Activated T-helper 1 cell treated with anti-CD3 and anti-CD28 coated beads, Interleukin-12 subunit alpha, Interleukin-12 subunit beta, Interleukin-2, Interleukin-4 antibody, amounts not matched to agents 30 ng/mL and 10 ng/mL and 1 ng/mL, durations not matched to agents 14 hours and 24 hours and 36 hours (primary cell): ENCODE results near the gene PTTG1IP. TPM values are rescaled to one million over a fixed set of nuclear protein-coding genes. Genes with fewer than 3 reads are reported as not detected.

Experiments used
- DNase-seq: peaks from one replicate; pipeline ENCODE4 v3.0.0; 2021; ENCODE audit warnings: low spot score
- H3K27ac Mint-ChIP-seq: one replicate; pipeline ENCODE4 v1.8.0; 2021; ENCODE audit warnings: mild to moderate bottlenecking, mixed read lengths
- H3K27me3 Mint-ChIP-seq: one replicate; pipeline ENCODE4 v1.8.0; 2022; ENCODE audit warnings: mild to moderate bottlenecking, moderate library complexity, mixed read lengths; ENCODE audit not compliant: insufficient read depth
- H3K36me3 Mint-ChIP-seq: one replicate; pipeline ENCODE4 v1.8.0; 2021; ENCODE audit warnings: low read depth, mixed read lengths
- H3K4me1 Mint-ChIP-seq: one replicate; pipeline ENCODE4 v1.8.0; 2021; ENCODE audit warnings: low read depth, mixed read lengths
- H3K4me3 Mint-ChIP-seq: one replicate; pipeline ENCODE4 v1.8.0; 2021; ENCODE audit warnings: mild to moderate bottlenecking, moderate library complexity, mixed read lengths
- H3K9me3 Mint-ChIP-seq: one replicate; pipeline ENCODE4 v1.8.0; 2021; ENCODE audit warnings: mixed read lengths
- intact Hi-C: fragments of 100-400 bp; cut with micrococcal nuclease; formaldehyde crosslinking; loops from one replicate; pipeline ENCODE4 v1.15.1; 2024
- total RNA-seq: library from RNA; stranded (reverse); gene quantifications from 2 replicates; pipeline ENCODE4 v1.2.3, GENCODE V29; 2022

PTTG1IP gene
- total RNA-seq, 1 donor from 2014 or later = 46.7 TPM

DNA sequence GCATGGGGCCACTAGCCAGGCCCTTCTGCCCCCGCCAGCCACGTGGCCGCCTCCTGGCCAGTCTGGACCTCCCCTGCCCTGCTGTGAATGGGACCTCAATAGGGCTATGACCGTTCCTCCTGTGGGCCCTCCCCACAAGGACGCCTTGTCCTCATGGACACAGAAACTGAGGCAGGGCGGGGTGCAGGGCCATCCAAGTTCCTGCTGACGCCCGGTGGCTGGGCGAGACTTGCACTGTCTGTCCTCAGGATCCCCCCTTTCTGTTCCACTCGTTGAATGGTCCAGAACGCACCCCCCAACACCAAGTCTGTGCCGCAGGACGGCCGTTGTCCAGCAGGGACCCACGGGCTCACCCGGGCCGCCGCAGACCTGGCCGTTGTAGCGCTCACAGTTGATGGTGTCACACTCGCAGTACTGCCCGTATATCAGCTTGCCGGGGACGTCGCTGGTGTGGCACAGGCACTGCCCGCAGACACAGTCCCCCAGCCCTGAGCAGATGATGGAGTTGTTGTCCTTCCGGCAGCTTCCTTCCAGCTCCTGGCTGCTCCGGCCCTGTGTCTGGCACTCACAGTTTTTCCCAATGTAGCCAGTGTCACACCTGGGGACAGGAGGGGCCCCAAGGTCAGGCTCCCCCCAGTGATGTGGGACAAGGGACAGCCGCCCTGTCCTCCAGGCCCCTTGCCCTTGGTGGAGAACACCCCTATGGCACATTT lies 16.3 kb upstream of the PTTG1IP start:
- Mint-ChIP-seq H3K4me1 (peaks cover 7% of the 10 kb centered on the region), H3K27ac (no peak overlapping the region), H3K4me3 (no peak overlapping the region), H3K27me3 (no peaks in the 10 kb centered on the region), H3K9me3 (no peaks in the 10 kb centered on the region), H3K36me3 (peaks cover 18% of the 10 kb centered on the region)
- intact Hi-C loops = no loop called here
- no peak for DNase-seq

- intact Hi-C loops = no loop called here
- Mint-ChIP-seq H3K4me1 (peaks cover 5% of the 10 kb centered on the region), H3K4me3 (no peak overlapping the region), H3K27me3 (no peaks in the 10 kb centered on the region), H3K27ac (no peak overlapping the region), H3K9me3 (no peaks in the 10 kb centered on the region), H3K36me3 (peaks cover 17% of the 10 kb centered on the region)
- DNase-seq = no peak
Measured at GRCh38 chr21:44888581-44889550, 15.4 kb upstream of the PTTG1IP start.

- Mint-ChIP-seq H3K9me3 (no peaks in the 10 kb centered on the region), H3K36me3 (peaks cover 14% of the 10 kb centered on the region), H3K27ac (no peak overlapping the region), H3K4me3 (no peak overlapping the region), H3K27me3 (no peaks in the 10 kb centered on the region), H3K4me1 (no peaks in the 10 kb centered on the region)
- intact Hi-C loops = no loop called here
- DNase-seq = no peak
Measured at GRCh38 chr21:44887807-44888580, 14.5 kb upstream of the PTTG1IP start.

DNA sequence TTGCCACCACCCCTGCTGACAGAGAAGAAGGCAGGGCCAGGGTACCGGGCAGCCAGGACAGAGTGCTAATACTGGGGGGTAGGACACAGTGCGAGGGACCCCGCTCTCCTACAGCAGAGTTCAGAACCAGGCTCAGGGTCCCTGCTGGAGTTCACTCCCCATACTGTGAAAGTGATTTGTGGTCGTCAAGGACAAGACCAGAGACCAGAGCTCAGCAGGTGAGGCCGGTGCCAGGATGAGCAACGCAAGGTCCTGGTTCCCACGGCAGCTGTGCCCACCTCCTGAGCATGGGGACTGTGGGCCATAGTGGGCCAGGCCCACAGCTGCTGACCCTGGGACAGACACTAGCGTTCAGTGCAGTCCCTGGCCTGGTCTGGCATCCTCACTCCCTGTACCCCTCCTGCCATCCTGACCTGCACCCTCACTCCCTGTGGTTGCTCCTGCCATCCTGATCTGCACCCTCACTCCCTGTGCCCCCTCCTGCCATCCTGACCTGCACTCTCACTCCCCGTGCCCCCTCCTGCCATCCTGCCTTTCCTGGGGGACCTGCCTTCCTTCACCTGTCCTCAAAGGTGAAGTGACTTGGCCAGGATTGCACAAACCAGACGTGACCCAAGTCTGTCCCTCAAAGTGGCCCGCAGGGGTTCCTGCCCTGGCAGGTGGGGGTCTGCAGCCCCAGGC lies 13.8 kb upstream of the PTTG1IP start:
- Mint-ChIP-seq H3K4me3 (no peak overlapping the region), H3K27me3 (no peaks in the 10 kb centered on the region), H3K9me3 (no peaks in the 10 kb centered on the region), H3K36me3 (peaks cover 14% of the 10 kb centered on the region), H3K4me1 (peaks cover 3% of the 10 kb centered on the region), H3K27ac (no peak overlapping the region)
- intact Hi-C loops = no loop called here
- DNase-seq = no peak

DNA sequence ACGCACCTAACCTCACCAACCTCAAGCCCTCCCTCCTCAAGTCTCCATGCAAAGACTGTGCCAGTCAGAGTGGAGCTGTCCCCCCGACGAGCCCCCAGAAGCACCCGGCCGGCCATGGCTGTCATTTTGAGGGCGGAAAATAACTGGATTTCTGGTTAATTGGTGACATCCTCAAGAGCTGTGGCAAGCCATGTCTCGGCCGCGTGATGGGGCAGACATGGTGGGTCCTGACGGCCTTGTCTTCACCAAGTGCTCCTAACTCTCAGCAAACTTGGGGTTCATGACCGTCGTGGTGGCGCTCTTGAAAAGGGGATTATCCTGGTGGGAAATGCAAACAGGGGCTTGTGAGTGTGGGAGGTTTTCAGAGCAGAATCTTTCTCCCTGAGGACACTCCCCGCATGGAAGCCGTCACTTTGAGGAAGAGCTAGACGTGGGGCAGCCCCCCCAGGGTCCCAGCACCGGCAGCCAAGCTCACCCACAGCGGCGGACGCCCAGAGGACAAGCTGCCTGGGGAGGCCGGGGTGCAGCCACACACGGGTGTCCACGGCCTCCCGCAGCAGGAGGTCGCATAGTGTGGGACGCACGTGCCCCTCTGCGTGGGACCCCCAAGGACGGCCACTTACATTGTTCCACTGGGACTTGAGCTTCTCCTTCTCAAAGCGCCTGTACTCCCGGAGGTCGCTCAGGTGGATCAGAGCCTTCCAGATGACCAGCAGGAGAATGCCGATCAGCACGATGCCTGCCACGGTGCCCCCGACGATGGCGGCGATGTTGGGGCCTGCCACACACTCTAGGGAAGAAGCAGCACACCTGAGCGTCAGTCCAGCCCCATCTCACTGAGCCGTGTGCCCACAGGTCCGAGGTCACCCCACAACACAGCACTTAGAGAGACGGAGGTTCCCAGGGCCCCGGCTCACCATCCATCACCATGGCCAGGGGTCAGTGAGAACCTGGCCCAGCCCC lies 12.9 kb upstream of the PTTG1IP start:
- Mint-ChIP-seq H3K36me3 (peaks cover 15% of the 10 kb centered on the region), H3K9me3 (no peaks in the 10 kb centered on the region), H3K27me3 (no peaks in the 10 kb centered on the region), H3K4me1 (peaks cover 12% of the 10 kb centered on the region), H3K4me3 (no peak overlapping the region), H3K27ac (no peak overlapping the region)
- intact Hi-C loops = no loop called here
- DNase-seq = no peak

DNA sequence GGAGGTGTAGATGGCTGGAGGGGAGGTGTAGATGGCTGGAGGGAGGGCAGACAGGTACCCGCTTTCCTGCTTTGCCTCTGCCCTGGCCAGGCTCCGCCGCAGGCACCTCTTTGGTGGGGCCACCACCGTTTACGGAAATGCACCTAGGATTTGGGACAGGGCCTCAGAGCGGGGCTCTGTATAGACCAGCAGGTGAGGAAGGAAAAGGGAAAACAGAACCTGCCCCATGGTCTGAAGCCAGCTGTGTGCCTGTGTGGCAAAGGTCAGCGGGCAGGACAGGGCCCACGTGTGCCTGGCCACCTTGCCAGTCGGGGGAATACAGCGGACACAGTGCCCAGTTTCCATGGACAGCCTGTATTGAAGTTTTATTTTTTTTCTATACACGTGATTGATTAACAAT lies 12.1 kb upstream of the PTTG1IP start:
- Mint-ChIP-seq H3K4me3 (no peak overlapping the region), H3K27ac (no peak overlapping the region), H3K9me3 (no peaks in the 10 kb centered on the region), H3K4me1 (peaks cover 20% of the 10 kb centered on the region), H3K36me3 (peaks cover 14% of the 10 kb centered on the region), H3K27me3 (no peaks in the 10 kb centered on the region)
- intact Hi-C loops = no loop called here
- no peak for DNase-seq

DNA sequence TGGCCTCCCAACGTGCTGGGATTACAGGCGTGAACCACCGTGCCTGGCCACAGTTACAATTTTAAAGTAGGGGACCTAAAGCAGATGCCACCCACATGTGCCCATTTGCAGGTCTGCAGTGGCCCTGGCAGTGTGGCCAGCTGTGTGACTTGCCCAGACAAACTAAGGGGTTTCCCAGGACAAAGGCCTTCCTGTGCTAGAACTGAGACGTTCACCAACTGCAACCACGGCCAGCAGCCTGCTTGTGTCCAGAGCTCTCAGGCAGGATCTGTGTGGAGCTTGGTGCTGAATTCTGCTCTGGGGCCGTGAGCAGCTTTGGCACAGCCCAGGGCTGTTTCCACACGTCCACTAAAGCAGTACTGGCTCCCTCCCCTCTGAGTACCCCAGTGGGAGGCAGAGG lies 10.6 kb upstream of the PTTG1IP start:
- peak overlapping the region; percentile 52 for H3K27ac Mint-ChIP-seq
- H3K36me3 Mint-ChIP-seq = peaks cover 11% of the 10 kb centered on the region
- H3K9me3 Mint-ChIP-seq = no peaks in the 10 kb centered on the region
- DNase-seq = no peak
- no peaks in the 10 kb centered on the region for H3K27me3 Mint-ChIP-seq
- H3K4me1 Mint-ChIP-seq = peaks cover 25% of the 10 kb centered on the region
- intact Hi-C loops = no loop called here
- no peak overlapping the region for H3K4me3 Mint-ChIP-seq

DNA sequence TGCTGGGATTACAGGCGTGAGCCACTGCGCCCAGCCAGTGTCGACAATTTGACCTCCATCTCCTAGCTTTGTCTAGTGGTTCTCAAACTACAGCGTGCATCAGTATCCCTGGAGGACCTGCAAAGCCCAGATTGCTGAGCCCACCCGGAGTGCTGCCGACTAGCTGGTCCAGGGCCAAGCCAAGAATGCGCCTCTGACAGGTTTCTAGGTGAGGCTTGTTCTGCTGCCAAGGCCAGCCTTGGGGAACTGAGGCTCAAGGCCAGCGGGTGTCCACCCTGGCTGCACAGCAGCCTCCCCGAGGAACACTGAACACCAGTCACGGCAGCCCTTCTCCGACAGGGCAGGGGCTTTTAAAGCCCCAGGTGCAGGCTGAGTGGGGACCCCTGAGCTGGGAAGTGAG lies 9.8 kb upstream of the PTTG1IP start:
- intact Hi-C loops = no loop called here
- Mint-ChIP-seq H3K4me1 (peaks cover 25% of the 10 kb centered on the region), H3K4me3 (no peak overlapping the region), H3K27ac (no peak overlapping the region), H3K36me3 (peaks cover 11% of the 10 kb centered on the region), H3K9me3 (no peaks in the 10 kb centered on the region), H3K27me3 (no peaks in the 10 kb centered on the region)
- no peak for DNase-seq

DNA sequence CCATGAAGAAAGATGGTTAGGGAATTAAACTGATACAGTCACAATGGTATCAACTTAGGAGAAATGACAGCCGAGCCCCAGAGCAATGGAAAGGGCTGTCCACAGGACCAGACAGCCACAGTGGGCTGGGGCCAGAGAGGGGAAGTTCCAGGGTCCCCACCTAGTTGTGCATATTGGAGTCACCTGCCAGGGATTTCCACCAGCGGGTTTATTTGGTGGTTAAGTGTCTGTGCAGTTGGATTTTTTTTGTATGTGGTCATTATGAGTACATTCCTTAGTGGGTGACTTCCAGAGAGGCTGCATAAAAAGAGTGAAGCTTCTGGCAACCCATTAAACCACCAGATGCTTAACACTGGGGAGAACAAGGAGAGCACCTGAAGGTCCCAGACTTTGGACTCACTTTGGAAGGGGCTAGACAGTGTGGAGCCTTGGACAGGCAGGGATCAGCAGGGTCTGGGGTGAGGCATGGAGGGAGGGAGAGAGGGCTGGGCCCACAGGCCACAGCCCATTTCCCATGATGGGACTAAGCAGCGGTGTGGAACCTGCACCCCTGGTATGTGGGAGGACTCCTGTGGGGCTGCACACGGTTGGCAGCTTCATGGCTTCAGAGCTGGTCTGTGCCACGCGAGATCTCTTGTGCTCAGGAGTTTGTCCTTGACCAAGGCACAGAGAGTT lies 7.8 kb upstream of the PTTG1IP start:
- H3K9me3 Mint-ChIP-seq = no peaks in the 10 kb centered on the region
- peak overlapping the region; percentile 13 for H3K4me3 Mint-ChIP-seq
- H3K27ac Mint-ChIP-seq = peak overlapping the region; percentile 87
- no peaks in the 10 kb centered on the region for H3K27me3 Mint-ChIP-seq
- peaks cover 28% of the 10 kb centered on the region for H3K4me1 Mint-ChIP-seq
- intact Hi-C loops = loop anchor here (2.0 kb wide), 1 partner anchor 45 kb away; no protein-coding TSS in a partner anchor
- peaks cover 4% of the 10 kb centered on the region for H3K36me3 Mint-ChIP-seq
- DNase-seq = no peak

GRCh38 chr21:44880405-44881197 lies 7.1 kb upstream of the PTTG1IP start:
- intact Hi-C loops = loop anchor here (2.0 kb wide), 1 partner anchor 46 kb away; no protein-coding TSS in a partner anchor
- no peaks in the 10 kb centered on the region for H3K27me3 Mint-ChIP-seq
- peak overlapping the region; percentile 13 for H3K4me3 Mint-ChIP-seq
- H3K36me3 Mint-ChIP-seq = peaks cover 4% of the 10 kb centered on the region
- DNase-seq = no peak
- peak overlapping the region; percentile 87 for H3K27ac Mint-ChIP-seq
- H3K9me3 Mint-ChIP-seq = no peaks in the 10 kb centered on the region
- peaks cover 33% of the 10 kb centered on the region for H3K4me1 Mint-ChIP-seq
